Measurements from ENCODE around the gene STRAP.
A peak's percentile ranks its signal among the peaks of the same experiment; 100 is the strongest.

STRAP gene

GRCh38 chr12:15882118-15882971, at the start of gene STRAP:
STRAP (plus strand) TSS chr12:15882387; CDS start chr12:15882708, 321 bp downstream.
- peak; percentile 97 for DNase-seq

- no peak for DNase-seq
Observed at GRCh38 chr12:15834575-15834974, 47.6 kb upstream of the STRAP start.

GRCh38 chr12:15837141-15837790, 44.9 kb upstream of the STRAP start:
- no peak for DNase-seq

- DNase-seq = no peak
Observed at GRCh38 chr12:15839041-15839440, 43.1 kb upstream of the STRAP start.

GRCh38 chr12:15839682-15840081, 42.5 kb upstream of the STRAP start:
- DNase-seq = no peak

GRCh38 chr12:15842108-15842507, 40.1 kb upstream of the STRAP start:
- no peak for DNase-seq

GRCh38 chr12:15846887-15847286, 35.3 kb upstream of the STRAP start:
- no peak for DNase-seq

- no peak for DNase-seq
Observed at GRCh38 chr12:15848606-15849005, 33.6 kb upstream of the STRAP start.

GRCh38 chr12:15851045-15851620, 31.1 kb upstream of the STRAP start:
- no peak for DNase-seq

- no peak for DNase-seq
Observed at GRCh38 chr12:15851919-15852318, 30.3 kb upstream of the STRAP start.

- no peak for DNase-seq
Observed at GRCh38 chr12:15852383-15852782, 29.8 kb upstream of the STRAP start.

- DNase-seq = no peak
Observed at GRCh38 chr12:15853877-15854276, 28.3 kb upstream of the STRAP start.

- no peak for DNase-seq
Observed at GRCh38 chr12:15854916-15855315, 27.3 kb upstream of the STRAP start.

- no peak for DNase-seq
Observed at GRCh38 chr12:15855646-15856045, 26.5 kb upstream of the STRAP start.

GRCh38 chr12:15856097-15856982, 25.8 kb upstream of the STRAP start:
- DNase-seq = no peak

GRCh38 chr12:15858353-15858752, 23.8 kb upstream of the STRAP start:
- no peak for DNase-seq

- DNase-seq = no peak
Observed at GRCh38 chr12:15859116-15859515, 23.1 kb upstream of the STRAP start.

GRCh38 chr12:15861404-15861803, 20.8 kb upstream of the STRAP start:
- DNase-seq = no peak

GRCh38 chr12:15862840-15863239, 19.3 kb upstream of the STRAP start:
- no peak for DNase-seq

GRCh38 chr12:15863372-15863771, 18.8 kb upstream of the STRAP start:
- DNase-seq = no peak

GRCh38 chr12:15863984-15864383, 18.2 kb upstream of the STRAP start:
- no peak for DNase-seq

- DNase-seq = no peak
Observed at GRCh38 chr12:15868186-15868585, 14.0 kb upstream of the STRAP start.

GRCh38 chr12:15873556-15873955, 8.6 kb upstream of the STRAP start:
- DNase-seq = no peak
